IMR-90 (cell line): ENCODE results near the gene HTN1. TPM values are rescaled to one million over a fixed set of nuclear protein-coding genes. Genes with fewer than 3 reads are reported as not detected.

ENCODE experiments used
- ATAC-seq: fragments of 200-7000 bp; cut with Tn5 transposase; 2 replicates; pipeline ENCODE4 v1.9.1; 2020; ENCODE audit warnings: low read depth, mild to moderate bottlenecking, moderate library complexity
- BruUV-seq: library from RNA; stranded (reverse); fragments of 400-500 nt; replicated peaks from 2 replicates; lab custom pipeline; 2021; lab: Mats Ljungman, UMichigan
- CTCF ChIA-PET: fragments of 300-600 bp; formaldehyde crosslinking; extraction: SDS; loops from one replicate; lab custom pipeline; 2021; ENCODE audit warnings: antibody characterized with exemption; lab: Yijun Ruan, JAX
- POLR2A ChIA-PET: fragments of 300-600 bp; sonication (Branson Sonifier 250); formaldehyde crosslinking; loops from one replicate; lab custom pipeline; 2022; ENCODE audit warnings: antibody characterized with exemption; ENCODE audit not compliant: unreplicated experiment; lab: Charles Lee
- DNase-seq: peaks from one replicate; pipeline ENCODE4 v3.0.0; 2013
- H2AFZ ChIP-seq: replicated peaks from 2 replicates; pipeline ENCODE3; 2013; ENCODE audit warnings: low read length, mild to moderate bottlenecking; ENCODE audit not compliant: poor library complexity
- H2AK5ac ChIP-seq: 2 replicates; pipeline ENCODE4 v1.6.1; 2013; ENCODE audit warnings: low read depth, low read length, inconsistent platforms
- H2AK9ac ChIP-seq: replicated peaks from 2 replicates; pipeline ENCODE3; 2013; ENCODE audit warnings: mild to moderate bottlenecking, low read depth, low read length, moderate library complexity; ENCODE audit not compliant: poor library complexity
- H2BK120ac ChIP-seq: 2 replicates; pipeline ENCODE4 v1.6.1; 2013; ENCODE audit warnings: low read depth, low read length, inconsistent platforms
- H2BK15ac ChIP-seq: 3 replicates; pipeline ENCODE4 v1.6.1; 2013; ENCODE audit warnings: low read depth, low read length, inconsistent platforms
- H2BK20ac ChIP-seq: 2 replicates; pipeline ENCODE4 v1.6.1; 2013; ENCODE audit warnings: low read depth, mild to moderate bottlenecking, inconsistent platforms, low read length, moderate library complexity
- H2BK5ac ChIP-seq: 2 replicates; pipeline ENCODE4 v1.6.1; 2013; ENCODE audit warnings: mild to moderate bottlenecking, low read depth, low read length, inconsistent platforms; ENCODE audit not compliant: poor library complexity, severe bottlenecking
- H3K14ac ChIP-seq: replicated peaks from 2 replicates; pipeline ENCODE4 v1.6.1; 2013; ENCODE audit warnings: low read depth, low read length, inconsistent platforms
- H3K18ac ChIP-seq: 2 replicates; pipeline ENCODE4 v1.6.1; 2013; ENCODE audit warnings: low read depth, low read length, control low read depth
- H3K23ac ChIP-seq: 2 replicates; pipeline ENCODE4 v1.6.1; 2013; ENCODE audit warnings: low read depth, low read length, inconsistent platforms
- H3K27ac ChIP-seq: 2 replicates; pipeline ENCODE4 v1.5.1; 2013; ENCODE audit warnings: mild to moderate bottlenecking, control low read depth, low read length; ENCODE audit not compliant: insufficient read depth
- H3K27me3 ChIP-seq: 2 replicates; pipeline ENCODE4 v1.6.1; 2013; ENCODE audit warnings: low read length; ENCODE audit not compliant: control insufficient read depth, insufficient read depth
- H3K36me3 ChIP-seq: 2 replicates; pipeline ENCODE4 v1.6.1; 2013; ENCODE audit warnings: low read length, mixed read lengths; ENCODE audit not compliant: control insufficient read depth, insufficient read depth
- H3K4ac ChIP-seq: 2 replicates; pipeline ENCODE4 v1.6.1; 2013; ENCODE audit warnings: low read depth, low read length, inconsistent platforms
- H3K4me1 ChIP-seq: 2 replicates; pipeline ENCODE4 v1.6.1; 2013; ENCODE audit warnings: low read length, mixed read lengths; ENCODE audit not compliant: control insufficient read depth, insufficient read depth
- H3K4me2 ChIP-seq: 2 replicates; pipeline ENCODE4 v1.6.1; 2013; ENCODE audit warnings: low read depth, mild to moderate bottlenecking, control low read depth, low read length, moderate library complexity
- H3K4me3 ChIP-seq: 2 replicates; pipeline ENCODE4 v1.5.1; 2013; ENCODE audit warnings: low read depth, mild to moderate bottlenecking, control low read depth, low read length, moderate library complexity; ENCODE audit not compliant: insufficient read depth
- H3K56ac ChIP-seq: 2 replicates; pipeline ENCODE4 v1.6.1; 2013; ENCODE audit warnings: low read length, inconsistent platforms; ENCODE audit not compliant: insufficient read depth; ENCODE audit errors: extremely low read depth
- H3K79me1 ChIP-seq, 2 experiments: 2 replicates each; pipeline ENCODE4 v1.6.1; 2013; ENCODE audit warnings: low read length in 2 of 2, inconsistent platforms in 1 of 2, low read depth in 1 of 2
- H3K9ac ChIP-seq: 2 replicates; pipeline ENCODE4 v1.6.1; 2013; ENCODE audit warnings: low read depth, low read length, control low read depth
- H3K9me1 ChIP-seq: 2 replicates; pipeline ENCODE4 v1.6.1; 2013; ENCODE audit warnings: low read length, inconsistent platforms; ENCODE audit not compliant: insufficient read depth
- H3K9me3 ChIP-seq: 2 replicates; pipeline ENCODE4 v1.6.1; 2013; ENCODE audit warnings: low read length; ENCODE audit not compliant: control insufficient read depth, insufficient read depth
- H4K20me1 ChIP-seq: 2 replicates; pipeline ENCODE4 v1.6.1; 2013; ENCODE audit warnings: low read length, inconsistent platforms; ENCODE audit not compliant: insufficient read depth
- H4K5ac ChIP-seq: 2 replicates; pipeline ENCODE4 v1.6.1; 2013; ENCODE audit warnings: mild to moderate bottlenecking, low read depth, low read length, control low read depth
- H4K8ac ChIP-seq, 2 experiments: 2 replicates each; pipeline ENCODE4 v1.6.1; 2013; ENCODE audit warnings: low read depth in 2 of 2, low read length in 2 of 2, control low read depth in 1 of 2, inconsistent platforms in 1 of 2
- H4K91ac ChIP-seq: 2 replicates; pipeline ENCODE4 v1.6.1; 2013; ENCODE audit warnings: low read depth, low read length, inconsistent platforms; ENCODE audit not compliant: insufficient read depth
- BHLHE40 ChIP-seq: fragments of 150-350 bp; IDR thresholded peaks from 2 replicates; pipeline ENCODE4 v1.6.1; 2016; ENCODE audit warnings: mild to moderate bottlenecking, low read depth, low read length
- CHD1 ChIP-seq: IDR thresholded peaks from 2 replicates; pipeline ENCODE4 v1.6.1; 2012; ENCODE audit warnings: low read depth, low read length, improper control_type of control experiment
- ELK1 ChIP-seq: fragments of 150-350 bp; IDR thresholded peaks from 2 replicates; pipeline ENCODE4 v1.6.1; 2016; ENCODE audit warnings: low read depth, mild to moderate bottlenecking, low read length, moderate library complexity, borderline replicate concordance
- FOS ChIP-seq: fragments of 150-350 bp; IDR thresholded peaks from 2 replicates; pipeline ENCODE4 v1.6.1; 2016; ENCODE audit warnings: low read depth, low read length
- MAFK ChIP-seq: IDR thresholded peaks from 2 replicates; pipeline ENCODE4 v1.6.1; 2012; ENCODE audit warnings: low read depth, low read length, improper control_type of control experiment
- MAZ ChIP-seq: IDR thresholded peaks from 2 replicates; pipeline ENCODE4 v1.6.1; 2012; ENCODE audit warnings: low read depth, mild to moderate bottlenecking, low read length, improper control_type of control experiment, moderate library complexity, borderline replicate concordance
- MXI1 ChIP-seq: IDR thresholded peaks from 2 replicates; pipeline ENCODE4 v1.6.1; 2012; ENCODE audit warnings: low read depth, mild to moderate bottlenecking, low read length, moderate library complexity, borderline replicate concordance
- NFE2L2 ChIP-seq: fragments of 150-350 bp; IDR thresholded peaks from 2 replicates; pipeline ENCODE4 v1.6.1; 2016; ENCODE audit warnings: low read depth, mild to moderate bottlenecking, low read length
- RAD21 ChIP-seq: IDR thresholded peaks from 2 replicates; pipeline ENCODE4 v1.6.1; 2012; ENCODE audit warnings: low read length, improper control_type of control experiment
- RCOR1 ChIP-seq: IDR thresholded peaks from 2 replicates; pipeline ENCODE4 v1.6.1; 2012; ENCODE audit warnings: mild to moderate bottlenecking, low read length, improper control_type of control experiment; ENCODE audit not compliant: insufficient replicate concordance
- SMC3 ChIP-seq: fragments of 150-350 bp; IDR thresholded peaks from 2 replicates; pipeline ENCODE4 v1.6.1; 2016; ENCODE audit warnings: low read depth, mild to moderate bottlenecking, antibody characterized with exemption, low read length, moderate library complexity
- WGBS, 2 experiments: methylation state at CpG; one replicate each; pipeline versions ENCODE4 v1.1.5 to v1.1.7; 2013; ENCODE audit warnings: missing lambda C conversion rate in 2 of 2; ENCODE audit not compliant: insufficient read length in 1 of 2; ENCODE audit errors: extremely low coverage in 2 of 2; 5-methylcytosine and 5-hydroxymethylcytosine counted together
- dilution Hi-C: fragments of 300-500 bp; cut with HindIII; formaldehyde crosslinking; loops from one replicate; pipeline ENCODE4 v1.14.3; 2018; ENCODE audit warnings: low sequenced_read_pairs; ENCODE audit not compliant: unreplicated experiment
- in situ Hi-C: fragments of 300-500 bp; cut with MboI; formaldehyde crosslinking; loops from 3 replicates; pipeline ENCODE4 v1.14.3; 2019; ENCODE audit warnings: low sequenced_read_pairs, inconsistent platforms, mixed read lengths
- intact Hi-C: fragments of 100-400 bp; cut with micrococcal nuclease; formaldehyde crosslinking; loops from 2 replicates; pipeline ENCODE4 v1.10.0; 2022
- polyA plus RNA-seq, 3 experiments: library from polyadenylated mRNA; depleted of rRNA; stranded (reverse); fragments of >200 nt; gene quantifications; 2 replicates each; pipeline ENCODE4 v1.2.3, GENCODE V29; 2012; ENCODE audit warnings: low replicate concordance in 1 of 3
- total RNA-seq: library from RNA; depleted of rRNA; stranded (reverse); fragments of >200 nt; gene quantifications from 2 replicates; pipeline ENCODE4 v1.2.3, GENCODE V29; 2012
- TF ChIP-seq, protein P1 (sequence below): fragments of 150-350 bp; IDR thresholded peaks from 2 replicates; pipeline ENCODE4 v1.6.1; 2017; ENCODE audit warnings: mild to moderate bottlenecking, antibody characterized with exemption, low read length, low read depth
- TF ChIP-seq, protein P2 (sequence below): conservative IDR thresholded peaks from 2 replicates; pipeline ENCODE4 v1.5.1; 2012; ENCODE audit warnings: mild to moderate bottlenecking, low read depth, low read length, improper control_type of control experiment

The HTN1 gene
- total and polyA plus RNA-seq, 2 of the 4 experiments (the other 2 are of a cell fraction): not detected

- Histone ChIP-seq H3K9me3 (no peaks in the 10 kb centered on the region), H3K14ac (no peak overlapping the region), H2BK15ac (no peak overlapping the region), H3K9ac (no peak overlapping the region), H3K23ac (no peak overlapping the region), H3K56ac (no peak overlapping the region), H2AK5ac (no peak overlapping the region), H4K20me1 (no peaks in the 10 kb centered on the region), H3K27me3 (no peaks in the 10 kb centered on the region), H2AK9ac (no peak overlapping the region), H2BK5ac (no peak overlapping the region), H3K4me3 (no peak overlapping the region), H4K8ac (no peak overlapping the region), H2AFZ (no peak overlapping the region), H3K18ac (no peak overlapping the region), H3K79me1 (no peaks in the 10 kb centered on the region), H3K4me2 (no peak overlapping the region), H3K27ac (no peak overlapping the region), H2BK120ac (no peak overlapping the region), H3K4me1 (no peaks in the 10 kb centered on the region), H3K36me3 (no peaks in the 10 kb centered on the region), H4K91ac (no peak overlapping the region), H3K9me1 (no peaks in the 10 kb centered on the region), H3K4ac (no peak overlapping the region), H2BK20ac (no peak overlapping the region), H4K5ac (no peak overlapping the region)
- intact Hi-C loops (no loop called here), dilution Hi-C loops (no loop called here), in situ Hi-C loops (no loop called here)
- ChIA-PET POLR2A (no interaction called here), CTCF (no interaction called here)
- ATAC-seq (no peak), DNase-seq (no peak)
- BruUV-seq: no TSS peak
- no CpG with 5 or more reads among the region's 1 CpG for WGBS, 2 experiments
- TF ChIP-seq RCOR1 (no peak), FOS (no peak), CHD1 (no peak), ELK1 (no peak), RAD21 (no peak), SMC3 (no peak), BHLHE40 (no peak), MAFK (no peak), MAZ (no peak), NFE2L2 (no peak), MXI1 (no peak)
- TF ChIP-seq, protein P1, sequence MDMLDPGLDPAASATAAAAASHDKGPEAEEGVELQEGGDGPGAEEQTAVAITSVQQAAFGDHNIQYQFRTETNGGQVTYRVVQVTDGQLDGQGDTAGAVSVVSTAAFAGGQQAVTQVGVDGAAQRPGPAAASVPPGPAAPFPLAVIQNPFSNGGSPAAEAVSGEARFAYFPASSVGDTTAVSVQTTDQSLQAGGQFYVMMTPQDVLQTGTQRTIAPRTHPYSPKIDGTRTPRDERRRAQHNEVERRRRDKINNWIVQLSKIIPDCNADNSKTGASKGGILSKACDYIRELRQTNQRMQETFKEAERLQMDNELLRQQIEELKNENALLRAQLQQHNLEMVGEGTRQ: no peak
- TF ChIP-seq, protein P2, sequence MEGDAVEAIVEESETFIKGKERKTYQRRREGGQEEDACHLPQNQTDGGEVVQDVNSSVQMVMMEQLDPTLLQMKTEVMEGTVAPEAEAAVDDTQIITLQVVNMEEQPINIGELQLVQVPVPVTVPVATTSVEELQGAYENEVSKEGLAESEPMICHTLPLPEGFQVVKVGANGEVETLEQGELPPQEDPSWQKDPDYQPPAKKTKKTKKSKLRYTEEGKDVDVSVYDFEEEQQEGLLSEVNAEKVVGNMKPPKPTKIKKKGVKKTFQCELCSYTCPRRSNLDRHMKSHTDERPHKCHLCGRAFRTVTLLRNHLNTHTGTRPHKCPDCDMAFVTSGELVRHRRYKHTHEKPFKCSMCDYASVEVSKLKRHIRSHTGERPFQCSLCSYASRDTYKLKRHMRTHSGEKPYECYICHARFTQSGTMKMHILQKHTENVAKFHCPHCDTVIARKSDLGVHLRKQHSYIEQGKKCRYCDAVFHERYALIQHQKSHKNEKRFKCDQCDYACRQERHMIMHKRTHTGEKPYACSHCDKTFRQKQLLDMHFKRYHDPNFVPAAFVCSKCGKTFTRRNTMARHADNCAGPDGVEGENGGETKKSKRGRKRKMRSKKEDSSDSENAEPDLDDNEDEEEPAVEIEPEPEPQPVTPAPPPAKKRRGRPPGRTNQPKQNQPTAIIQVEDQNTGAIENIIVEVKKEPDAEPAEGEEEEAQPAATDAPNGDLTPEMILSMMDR: no peak
Observed at GRCh38 chr4:70057651-70058050, 7.4 kb downstream of the HTN1 start.
